ENCODE data around the gene MEIS2.
A peak's percentile ranks its signal among the peaks of the same experiment; 100 is the strongest.

MEIS2 gene

GRCh38 chr15:37100109-37100965, at the start of gene MEIS2:
TSS of gene MEIS2 (minus strand) at chr15:37100549. CDS start at chr15:37099466, 1,083 bp downstream.
- DNase-seq, result peak; percentile 64

- no peak for DNase-seq
These were observed 48.8 kb upstream of the MEIS2 start for GRCh38 chr15:37149146-37149545.

GRCh38 chr15:37148714-37149113, 48.4 kb upstream of the MEIS2 start:
- no peak for DNase-seq

GRCh38 chr15:37143351-37143750, 43.0 kb upstream of the MEIS2 start:
- no peak for DNase-seq

- no peak for DNase-seq
These were observed 42.0 kb upstream of the MEIS2 start for GRCh38 chr15:37142371-37142770.

- no peak for DNase-seq
These were observed 40.2 kb upstream of the MEIS2 start for GRCh38 chr15:37140531-37141058.

- DNase-seq, result no peak
These were observed 38.4 kb upstream of the MEIS2 start for GRCh38 chr15:37138591-37139215.

GRCh38 chr15:37137221-37137620, 36.9 kb upstream of the MEIS2 start:
- no peak for DNase-seq

- no peak for DNase-seq
These were observed 36.3 kb upstream of the MEIS2 start for GRCh38 chr15:37136666-37137065.

- peak; percentile 89 for DNase-seq
These were observed 34.9 kb upstream of the MEIS2 start for GRCh38 chr15:37135225-37135624.

- DNase-seq, result peak; percentile 1
These were observed 34.4 kb upstream of the MEIS2 start for GRCh38 chr15:37134699-37135131.

- no peak for DNase-seq
These were observed 33.9 kb upstream of the MEIS2 start for GRCh38 chr15:37134244-37134643.

GRCh38 chr15:37133602-37134001, 33.3 kb upstream of the MEIS2 start:
- peak; percentile 14 for DNase-seq

- DNase-seq, result no peak
These were observed 32.6 kb upstream of the MEIS2 start for GRCh38 chr15:37132826-37133417.

GRCh38 chr15:37131621-37132020, 31.3 kb upstream of the MEIS2 start:
- no peak for DNase-seq

GRCh38 chr15:37130356-37130755, 30.0 kb upstream of the MEIS2 start:
- no peak for DNase-seq

GRCh38 chr15:37125143-37125542, 24.8 kb upstream of the MEIS2 start:
- DNase-seq, result no peak

- no peak for DNase-seq
These were observed 24.0 kb upstream of the MEIS2 start for GRCh38 chr15:37124331-37124730.

- peak; percentile 39 for DNase-seq
These were observed 22.4 kb upstream of the MEIS2 start for GRCh38 chr15:37122703-37123102.

- DNase-seq, result no peak
These were observed 21.1 kb upstream of the MEIS2 start for GRCh38 chr15:37121492-37121891.

- no peak for DNase-seq
These were observed 16.7 kb upstream of the MEIS2 start for GRCh38 chr15:37117030-37117429.

GRCh38 chr15:37115538-37115937, 15.2 kb upstream of the MEIS2 start:
- no peak for DNase-seq

GRCh38 chr15:37112971-37113670, 12.8 kb upstream of the MEIS2 start:
- no peak for DNase-seq
